Choroid plexus epithelial cell (primary cell): ENCODE data around the gene SSTR1.

Source experiments
- DNase-seq: peaks from one replicate; pipeline ENCODE4 v3.0.0-alpha.2; 2010; ENCODE audit warnings: low read depth
- H3K4me3 ChIP-seq: 2 replicates; pipeline ENCODE4 v1.5.1; 2011; ENCODE audit warnings: low read depth, mild to moderate bottlenecking, control low read depth, low read length, moderate library complexity
- CTCF ChIP-seq: conservative IDR thresholded peaks from 2 replicates; pipeline ENCODE4 v1.5.1; 2011; ENCODE audit warnings: low read depth, mild to moderate bottlenecking, control low read depth, inconsistent platforms, low read length, moderate library complexity

The SSTR1 gene

DNA sequence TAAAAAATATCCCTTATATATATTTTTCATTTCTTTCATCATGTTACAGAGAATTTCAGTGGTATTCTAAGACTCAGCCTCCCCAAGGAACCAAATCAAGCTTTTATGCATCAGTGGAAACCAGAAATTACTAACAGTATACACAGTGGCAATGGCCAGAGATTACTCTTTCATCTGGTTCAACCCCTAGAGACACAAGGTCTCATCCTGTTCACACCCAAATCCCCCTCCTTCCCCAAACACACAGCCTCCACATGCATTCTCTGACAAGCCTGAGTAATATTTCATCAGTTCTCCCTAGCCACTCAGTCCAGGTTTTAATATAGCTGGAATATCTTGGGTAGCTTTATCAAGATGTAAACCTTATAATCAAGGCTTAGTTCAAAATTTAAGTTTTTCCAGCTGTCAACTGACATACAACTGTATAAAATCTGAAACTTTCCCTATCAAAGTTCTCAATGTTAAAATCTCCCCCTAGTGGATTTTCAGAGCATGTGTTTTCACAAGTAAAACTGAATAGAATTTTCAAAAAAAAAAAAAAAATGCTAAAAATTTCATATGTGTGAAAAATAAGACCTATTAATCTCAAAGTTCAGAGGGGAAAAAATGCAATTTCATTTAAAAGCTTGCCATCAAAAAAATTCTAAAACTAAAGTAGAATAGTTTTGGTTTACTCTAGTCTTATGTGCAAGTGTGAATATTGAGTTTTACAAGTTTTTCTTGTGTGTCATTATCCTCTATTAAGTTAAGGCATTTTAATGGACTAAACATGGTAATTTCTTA lies 10.5 kb upstream of the SSTR1 start:
- no peak overlapping the region for H3K4me3 ChIP-seq
- TF ChIP-seq CTCF = no peak
- peak; percentile 29 for DNase-seq

DNA sequence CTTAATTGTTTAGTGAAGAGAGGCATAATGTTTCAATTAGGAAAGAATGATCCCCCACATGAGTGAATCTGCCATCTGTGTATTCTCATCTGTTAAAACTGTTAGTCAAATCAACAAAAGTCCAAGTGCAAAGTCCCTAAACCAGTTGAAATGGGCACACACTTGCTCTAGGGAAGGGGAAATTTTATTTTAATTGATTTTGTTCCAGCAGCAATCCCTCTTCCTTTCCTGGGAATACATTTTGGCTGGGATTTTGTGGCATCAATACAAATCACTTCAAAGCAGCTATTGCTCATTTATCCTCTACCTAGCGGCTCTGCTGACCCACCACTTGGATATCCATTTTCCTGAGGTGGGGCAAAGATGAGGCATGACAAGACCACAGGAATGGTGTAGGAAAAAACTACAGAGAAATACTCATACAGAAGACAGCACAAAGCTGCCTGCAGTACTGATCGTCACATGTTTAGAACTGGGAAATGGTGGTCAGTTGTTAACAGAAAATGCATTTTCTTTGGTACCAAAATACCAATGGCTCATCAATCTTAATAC lies 9.8 kb upstream of the SSTR1 start:
- no peak for DNase-seq
- TF ChIP-seq CTCF = no peak

DNA sequence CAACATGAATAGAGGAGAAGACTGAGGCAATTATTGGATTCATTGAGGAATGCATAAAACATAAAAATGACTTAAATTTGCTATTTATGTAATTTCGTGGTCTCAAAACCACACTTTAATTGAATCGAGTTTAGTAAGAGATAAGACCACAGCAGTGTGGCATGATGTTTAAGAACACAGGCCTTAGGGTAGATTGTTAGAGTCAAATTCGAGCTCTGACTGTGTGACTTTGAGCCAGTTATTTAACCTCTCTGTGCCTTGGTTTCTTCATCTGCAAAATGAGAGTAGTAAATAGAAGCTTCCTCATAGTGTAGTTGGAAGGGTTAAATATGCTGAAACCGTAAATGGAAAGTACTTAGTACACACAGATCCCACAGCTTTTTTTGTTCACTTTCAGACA lies 9.3 kb upstream of the SSTR1 start:
- TF ChIP-seq CTCF = no peak

More for the DNA sequence above, 9.8 kb upstream of the SSTR1 start:
- H3K4me3 ChIP-seq = no peak overlapping the region

DNA sequence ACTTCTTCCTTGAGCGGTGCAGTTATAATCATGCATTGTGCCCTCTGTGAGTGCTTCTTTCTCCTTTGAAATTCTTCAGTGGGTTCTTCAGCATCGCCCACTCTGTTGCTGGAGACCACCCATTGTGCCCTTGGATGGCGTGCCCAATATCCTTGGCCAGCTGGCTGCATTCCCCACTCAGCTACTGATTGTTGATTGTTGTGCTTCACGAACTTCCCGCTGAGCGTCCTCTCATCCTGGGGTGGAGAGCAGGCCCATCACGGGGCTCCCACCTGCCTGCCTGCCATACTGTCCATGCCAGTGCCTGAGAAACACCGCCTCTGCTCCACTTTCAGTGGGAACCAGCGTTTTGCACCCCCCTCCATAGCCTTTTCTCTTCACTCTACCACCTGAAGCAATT lies 8.6 kb upstream of the SSTR1 start:
- TF ChIP-seq CTCF = no peak
- DNase-seq = no peak
- H3K4me3 ChIP-seq = no peak overlapping the region

More for the DNA sequence above, 9.3 kb upstream of the SSTR1 start:
- no peak overlapping the region for H3K4me3 ChIP-seq
- no peak for DNase-seq

DNA sequence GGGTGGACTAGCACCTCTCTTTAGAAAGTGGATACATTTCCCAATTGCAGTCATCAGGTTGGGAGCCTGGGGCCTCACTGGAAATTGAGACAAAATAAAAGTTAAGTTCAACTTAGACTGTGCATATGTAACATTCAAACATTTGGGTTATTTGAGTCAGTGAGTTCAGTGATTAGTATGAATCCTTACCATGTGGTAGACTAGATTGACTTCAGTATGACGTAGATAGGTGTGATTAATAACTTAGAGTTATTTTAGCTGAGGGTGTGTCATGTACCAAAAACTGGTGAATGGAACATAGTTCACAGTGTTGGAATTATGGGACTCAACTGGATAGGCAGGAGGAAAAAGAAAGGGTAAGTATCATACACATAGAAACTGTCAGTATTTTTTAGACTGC lies 8.0 kb upstream of the SSTR1 start:
- no peak for TF ChIP-seq CTCF
- no peak for DNase-seq
- no peak overlapping the region for H3K4me3 ChIP-seq

DNA sequence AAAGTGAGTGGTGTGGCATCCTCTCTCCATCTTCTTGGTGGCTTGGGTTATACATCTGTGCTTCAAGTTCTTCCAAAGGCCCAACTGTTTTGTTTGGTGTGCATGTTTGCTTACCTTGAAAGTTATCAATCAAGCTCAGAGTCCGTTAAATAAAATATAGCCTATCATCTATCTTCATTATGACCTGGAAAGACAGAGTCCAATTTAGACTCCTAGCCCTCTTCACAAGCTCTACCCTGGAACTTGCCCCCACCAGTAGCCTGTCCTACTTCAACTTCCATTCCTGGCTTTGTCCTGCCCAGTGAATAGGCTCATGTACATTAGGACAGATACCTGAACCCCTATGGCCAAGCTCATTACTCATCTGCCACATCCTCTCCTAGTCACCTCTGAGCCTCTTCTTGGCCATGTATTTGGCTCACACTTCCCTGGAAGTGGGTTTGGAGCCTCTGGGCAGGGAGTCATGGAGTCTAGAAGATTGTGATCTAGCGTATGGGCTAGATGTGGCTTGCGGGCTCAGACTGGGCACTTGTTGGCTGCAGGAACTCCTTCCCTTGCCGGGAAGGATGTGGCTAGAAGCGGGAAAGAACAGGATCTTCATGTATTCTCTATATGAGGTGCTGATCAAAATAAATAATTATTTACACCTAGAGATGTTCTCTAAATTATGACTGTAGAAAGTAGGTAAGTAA lies 6.4 kb upstream of the SSTR1 start:
- no peak for TF ChIP-seq CTCF
- H3K4me3 ChIP-seq = no peak overlapping the region
- DNase-seq = no peak
